Measurements from ENCODE around the gene APBB2. TPM values are rescaled to one million over a fixed set of nuclear protein-coding genes. Genes with fewer than 3 reads are reported as not detected.

The APBB2 gene
- total RNA-seq, 1 donor from 2014 or later, result 63.2 TPM

DNA sequence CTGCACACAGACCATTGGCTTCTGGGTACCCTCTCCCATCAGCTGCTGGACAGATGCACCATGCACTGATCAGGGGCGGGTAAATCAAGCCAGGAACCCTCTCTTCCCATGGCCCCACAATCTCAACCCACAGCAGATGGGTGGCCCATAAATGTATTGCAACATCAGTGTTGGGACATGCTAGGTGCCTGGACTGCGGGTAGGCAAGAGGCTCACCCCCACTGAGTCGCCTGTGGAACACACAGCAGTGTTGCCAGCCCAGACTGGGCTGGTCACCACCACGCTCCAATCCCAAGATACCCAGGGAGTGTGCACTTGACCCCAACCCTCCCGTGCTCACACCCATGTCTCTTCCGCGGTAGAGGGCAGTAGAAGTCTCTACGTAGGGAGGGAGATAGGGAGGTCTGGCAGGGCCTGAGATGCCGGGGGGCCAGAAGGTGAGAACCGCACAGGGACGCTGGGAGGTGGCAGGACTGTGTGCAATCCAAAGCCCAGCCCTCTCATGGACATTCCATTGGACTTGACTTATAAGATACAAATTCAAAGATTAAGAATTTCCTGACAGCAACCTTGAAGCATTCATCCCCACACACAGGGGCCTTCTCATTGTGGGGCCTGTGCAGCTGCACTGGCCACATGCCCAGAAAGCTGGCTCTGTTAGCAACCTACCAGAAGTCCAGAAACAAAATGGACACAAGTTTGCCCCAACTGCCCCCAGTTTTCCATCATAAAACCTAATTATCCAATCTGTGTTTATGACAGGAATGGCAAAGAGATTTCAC, 280.9 kb downstream of the APBB2 start:
- TF ChIP-seq, protein P1, sequence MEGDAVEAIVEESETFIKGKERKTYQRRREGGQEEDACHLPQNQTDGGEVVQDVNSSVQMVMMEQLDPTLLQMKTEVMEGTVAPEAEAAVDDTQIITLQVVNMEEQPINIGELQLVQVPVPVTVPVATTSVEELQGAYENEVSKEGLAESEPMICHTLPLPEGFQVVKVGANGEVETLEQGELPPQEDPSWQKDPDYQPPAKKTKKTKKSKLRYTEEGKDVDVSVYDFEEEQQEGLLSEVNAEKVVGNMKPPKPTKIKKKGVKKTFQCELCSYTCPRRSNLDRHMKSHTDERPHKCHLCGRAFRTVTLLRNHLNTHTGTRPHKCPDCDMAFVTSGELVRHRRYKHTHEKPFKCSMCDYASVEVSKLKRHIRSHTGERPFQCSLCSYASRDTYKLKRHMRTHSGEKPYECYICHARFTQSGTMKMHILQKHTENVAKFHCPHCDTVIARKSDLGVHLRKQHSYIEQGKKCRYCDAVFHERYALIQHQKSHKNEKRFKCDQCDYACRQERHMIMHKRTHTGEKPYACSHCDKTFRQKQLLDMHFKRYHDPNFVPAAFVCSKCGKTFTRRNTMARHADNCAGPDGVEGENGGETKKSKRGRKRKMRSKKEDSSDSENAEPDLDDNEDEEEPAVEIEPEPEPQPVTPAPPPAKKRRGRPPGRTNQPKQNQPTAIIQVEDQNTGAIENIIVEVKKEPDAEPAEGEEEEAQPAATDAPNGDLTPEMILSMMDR (IDR thresholded peaks at IDR 0.05; ENCODE audit: unreplicated experiment), result no peak
- no peaks in the 10 kb centered on the region for H3K27me3 Mint-ChIP-seq (ENCODE audit: low read depth)
- no peaks in the 10 kb centered on the region for H3K36me3 Mint-ChIP-seq
- no peak overlapping the region for H3K4me3 Mint-ChIP-seq
- no peak overlapping the region for H3K27ac Mint-ChIP-seq
- H3K4me1 Mint-ChIP-seq, result peaks cover 15% of the 10 kb centered on the region
- H3K9me3 Mint-ChIP-seq, result no peaks in the 10 kb centered on the region
- no peak for DNase-seq (ENCODE audit: low spot score in 2 of 2, unreplicated experiment in 2 of 2)

DNA sequence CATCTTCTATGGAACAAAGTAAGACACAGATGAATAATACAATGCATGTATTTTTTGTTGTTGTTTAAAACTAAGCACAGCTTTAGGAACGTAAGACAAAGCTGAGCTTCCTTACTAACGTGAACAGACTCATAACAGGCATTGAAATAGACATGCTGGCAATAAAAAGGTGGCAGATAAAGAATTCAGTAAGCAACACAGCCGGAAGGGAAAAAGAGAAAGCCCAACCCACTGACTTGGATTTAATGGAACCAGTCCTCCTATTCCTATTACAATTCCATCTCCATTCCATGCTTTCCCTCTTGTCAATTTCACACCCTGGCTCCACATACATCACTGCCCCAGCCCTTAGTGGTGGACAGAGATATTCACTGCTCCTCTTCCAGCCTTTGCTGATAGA, 282.5 kb downstream of the APBB2 start:
- H3K4me1 Mint-ChIP-seq, result peaks cover 15% of the 10 kb centered on the region
- no peak overlapping the region for H3K4me3 Mint-ChIP-seq
- no peak for DNase-seq (ENCODE audit: low spot score in 2 of 2, unreplicated experiment in 2 of 2)
- TF ChIP-seq, protein P1 (IDR thresholded peaks at IDR 0.05; ENCODE audit: unreplicated experiment), result no peak
- no peaks in the 10 kb centered on the region for H3K36me3 Mint-ChIP-seq
- H3K27ac Mint-ChIP-seq, result peak overlapping the region; percentile 48
- no peaks in the 10 kb centered on the region for H3K9me3 Mint-ChIP-seq
- no peaks in the 10 kb centered on the region for H3K27me3 Mint-ChIP-seq (ENCODE audit: low read depth)

DNA sequence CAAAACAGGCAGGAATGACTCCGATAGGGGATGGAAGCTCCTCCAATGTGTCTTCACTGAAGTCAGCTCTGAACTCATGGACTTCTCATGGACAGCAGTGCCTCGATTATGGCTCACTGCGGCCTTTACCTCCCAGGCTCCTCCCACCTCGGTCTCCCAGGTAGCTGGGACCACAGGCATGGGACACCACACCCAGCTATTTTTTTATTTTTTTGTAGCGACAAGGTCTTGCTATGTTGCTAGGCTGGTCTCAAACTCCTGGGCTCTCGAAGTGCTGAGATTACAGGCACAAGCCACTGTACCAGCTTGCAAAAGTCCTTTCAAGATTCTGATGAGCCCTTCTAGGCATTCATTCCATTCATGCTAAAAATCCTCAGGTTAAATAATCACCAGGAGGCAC, 283.1 kb downstream of the APBB2 start:
- H3K27ac Mint-ChIP-seq, result no peak overlapping the region
- H3K4me1 Mint-ChIP-seq, result peaks cover 15% of the 10 kb centered on the region
- no peak overlapping the region for H3K4me3 Mint-ChIP-seq

DNA sequence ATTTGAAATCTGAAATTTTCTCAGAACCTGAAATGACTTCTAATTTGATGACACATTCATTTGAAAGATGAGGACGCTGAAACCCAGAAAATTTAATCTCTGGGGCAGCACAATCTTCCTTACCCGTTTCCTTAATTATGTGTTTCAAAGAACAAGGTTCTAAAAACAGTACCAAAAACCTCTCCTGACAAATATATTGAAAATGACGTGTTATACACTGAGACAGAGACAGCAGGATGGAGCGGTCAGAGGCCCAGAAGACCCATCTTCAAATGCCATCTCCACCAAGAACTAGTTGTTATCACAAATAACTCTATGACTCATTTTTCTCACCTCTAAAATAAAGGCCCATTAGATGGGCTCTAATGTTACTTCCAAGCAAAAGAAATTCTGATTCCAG, 287.3 kb downstream of the APBB2 start:
- no peaks in the 10 kb centered on the region for H3K36me3 Mint-ChIP-seq
- TF ChIP-seq, protein P1 (IDR thresholded peaks at IDR 0.05; ENCODE audit: unreplicated experiment), result no peak
- no peak overlapping the region for H3K27ac Mint-ChIP-seq
- H3K4me3 Mint-ChIP-seq, result no peak overlapping the region
- no peaks in the 10 kb centered on the region for H3K27me3 Mint-ChIP-seq (ENCODE audit: low read depth)
- no peak for DNase-seq (ENCODE audit: low spot score in 2 of 2, unreplicated experiment in 2 of 2)
- H3K4me1 Mint-ChIP-seq, result peaks cover 10% of the 10 kb centered on the region
- no peaks in the 10 kb centered on the region for H3K9me3 Mint-ChIP-seq

More for the DNA sequence above, 283.1 kb downstream of the APBB2 start:
- Mint-ChIP-seq H3K27me3 (ENCODE audit: low read depth) (no peaks in the 10 kb centered on the region), H3K36me3 (no peaks in the 10 kb centered on the region), H3K9me3 (no peaks in the 10 kb centered on the region)
- DNase-seq (ENCODE audit: low spot score in 2 of 2, unreplicated experiment in 2 of 2), result no peak
- TF ChIP-seq, protein P1 (IDR thresholded peaks at IDR 0.05; ENCODE audit: unreplicated experiment), result no peak

DNA sequence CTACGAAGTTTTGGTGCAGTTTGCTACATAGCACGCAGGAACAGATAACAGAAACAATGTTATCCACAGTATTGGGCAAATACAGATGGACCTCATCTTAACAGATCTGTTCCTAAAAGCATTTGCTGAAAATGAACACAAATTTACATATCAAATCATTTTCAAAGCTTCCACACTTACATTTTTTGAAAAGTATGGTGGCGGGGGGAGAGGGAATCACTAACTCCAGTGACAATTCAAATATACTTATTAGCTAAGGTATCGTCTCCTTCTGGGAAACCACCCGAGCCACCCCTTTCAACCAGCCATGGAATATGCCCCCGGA, 289.6 kb downstream of the APBB2 start:
- peaks cover 4% of the 10 kb centered on the region for H3K4me1 Mint-ChIP-seq
- no peak overlapping the region for H3K27ac Mint-ChIP-seq
- H3K36me3 Mint-ChIP-seq, result peaks cover 12% of the 10 kb centered on the region
- H3K9me3 Mint-ChIP-seq, result no peaks in the 10 kb centered on the region
- no peaks in the 10 kb centered on the region for H3K27me3 Mint-ChIP-seq (ENCODE audit: low read depth)
- TF ChIP-seq, protein P1 (IDR thresholded peaks at IDR 0.05; ENCODE audit: unreplicated experiment), result peak; percentile 50
- DNase-seq (ENCODE audit: low spot score in 2 of 2, unreplicated experiment in 2 of 2), result no peak
- no peak overlapping the region for H3K4me3 Mint-ChIP-seq
